ENCODE results near the gene OR10A5. TPM values are rescaled to one million over a fixed set of nuclear protein-coding genes. Genes with fewer than 3 reads are reported as not detected.
"Not testable (repeated sequence)": the region's sequence is repeated elsewhere in the genome, so short reads cannot be mapped to it uniquely, and the experiment has no call there.

OR10A5 gene
- total RNA-seq, 2 donors from 2014 or later: not detected

DNA sequence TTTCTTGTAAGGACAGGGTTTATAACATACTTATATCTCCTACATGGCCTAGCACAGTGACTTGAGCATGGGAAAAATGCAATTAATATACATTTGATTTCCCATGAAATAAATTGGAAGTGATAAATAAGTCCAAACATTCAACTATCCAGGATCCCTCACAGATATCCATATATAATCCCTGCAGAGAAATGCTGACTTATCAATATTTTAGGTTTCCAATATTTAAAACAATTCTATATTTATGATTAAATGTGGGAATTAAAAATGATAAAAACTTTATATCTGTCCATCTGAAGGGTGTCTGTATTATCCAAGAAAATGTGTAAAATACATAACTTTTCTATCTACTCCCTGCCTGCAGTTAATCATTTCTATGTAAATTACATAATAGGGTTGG is 37.3 kb downstream of the OR10A5 start:
- H3K36me3 Mint-ChIP-seq (ENCODE audit: low read depth): no peaks in the 10 kb centered on the region
- H3K9me3 Mint-ChIP-seq: no peaks in the 10 kb centered on the region
- DNase-seq: no peak
- Histone ChIP-seq H3K9me3 (ENCODE audit: control insufficient read depth, low read length) (no peaks in the 10 kb centered on the region), H3K36me3 (ENCODE audit: control insufficient read depth, insufficient read depth, low read length) (no peaks in the 10 kb centered on the region), H3K4me1 (ENCODE audit: control insufficient read depth, insufficient read depth, low read length) (no peaks in the 10 kb centered on the region), H3K27me3 (ENCODE audit: control insufficient read depth, insufficient read depth, low read length, poor library complexity, severe bottlenecking) (no peaks in the 10 kb centered on the region), H3K4me3 (ENCODE audit: low read length) (no peak overlapping the region), H3K27ac (ENCODE audit: low read depth, low read length) (no peak overlapping the region), H3K9ac (ENCODE audit: extremely low read depth, low read length, poor library complexity, severe bottlenecking) (no peak overlapping the region)
- TF ChIP-seq, protein P1, sequence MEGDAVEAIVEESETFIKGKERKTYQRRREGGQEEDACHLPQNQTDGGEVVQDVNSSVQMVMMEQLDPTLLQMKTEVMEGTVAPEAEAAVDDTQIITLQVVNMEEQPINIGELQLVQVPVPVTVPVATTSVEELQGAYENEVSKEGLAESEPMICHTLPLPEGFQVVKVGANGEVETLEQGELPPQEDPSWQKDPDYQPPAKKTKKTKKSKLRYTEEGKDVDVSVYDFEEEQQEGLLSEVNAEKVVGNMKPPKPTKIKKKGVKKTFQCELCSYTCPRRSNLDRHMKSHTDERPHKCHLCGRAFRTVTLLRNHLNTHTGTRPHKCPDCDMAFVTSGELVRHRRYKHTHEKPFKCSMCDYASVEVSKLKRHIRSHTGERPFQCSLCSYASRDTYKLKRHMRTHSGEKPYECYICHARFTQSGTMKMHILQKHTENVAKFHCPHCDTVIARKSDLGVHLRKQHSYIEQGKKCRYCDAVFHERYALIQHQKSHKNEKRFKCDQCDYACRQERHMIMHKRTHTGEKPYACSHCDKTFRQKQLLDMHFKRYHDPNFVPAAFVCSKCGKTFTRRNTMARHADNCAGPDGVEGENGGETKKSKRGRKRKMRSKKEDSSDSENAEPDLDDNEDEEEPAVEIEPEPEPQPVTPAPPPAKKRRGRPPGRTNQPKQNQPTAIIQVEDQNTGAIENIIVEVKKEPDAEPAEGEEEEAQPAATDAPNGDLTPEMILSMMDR (conservative IDR thresholded peaks at IDR 0.05): no peak
- no peaks in the 10 kb centered on the region for H3K27me3 Mint-ChIP-seq (ENCODE audit: insufficient read depth)
- H3K4me3 Mint-ChIP-seq: no peak overlapping the region
- no peaks in the 10 kb centered on the region for H3K4me1 Mint-ChIP-seq
- no peak overlapping the region for H3K27ac Mint-ChIP-seq

DNA sequence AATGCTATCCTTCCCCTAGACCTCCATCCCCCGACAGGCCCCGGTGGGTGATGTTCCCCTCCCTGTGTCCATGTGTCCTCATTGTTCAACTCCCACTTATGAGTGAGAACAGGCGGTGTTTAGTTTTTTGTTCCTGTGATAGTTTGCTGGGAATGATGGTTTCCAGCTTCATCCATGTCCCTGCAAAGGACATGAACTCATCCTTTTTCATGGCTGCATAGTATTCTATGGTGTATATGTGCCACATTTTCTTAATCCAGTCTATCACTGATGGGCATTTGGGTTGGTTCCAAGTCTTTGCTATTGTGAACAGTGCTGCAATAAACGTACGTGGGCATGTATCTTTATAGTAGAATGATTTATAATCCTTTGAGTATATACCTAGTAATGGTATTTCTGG is 42.2 kb downstream of the OR10A5 start:
- H3K4me3 Mint-ChIP-seq; DNase-seq; H3K4me1 Mint-ChIP-seq; H3K36me3 Mint-ChIP-seq (ENCODE audit: low read depth); H3K4me1 ChIP-seq (ENCODE audit: control insufficient read depth, insufficient read depth, low read length); H3K36me3 ChIP-seq (ENCODE audit: control insufficient read depth, insufficient read depth, low read length); H3K27me3 Mint-ChIP-seq (ENCODE audit: insufficient read depth); H3K9ac ChIP-seq (ENCODE audit: extremely low read depth, low read length, poor library complexity, severe bottlenecking); H3K27me3 ChIP-seq (ENCODE audit: control insufficient read depth, insufficient read depth, low read length, poor library complexity, severe bottlenecking); H3K27ac ChIP-seq (ENCODE audit: low read depth, low read length); H3K9me3 ChIP-seq (ENCODE audit: control insufficient read depth, low read length); H3K9me3 Mint-ChIP-seq; H3K4me3 ChIP-seq (ENCODE audit: low read length); H3K27ac Mint-ChIP-seq: not testable (repeated sequence)
- WGBS, 2 experiments (ENCODE audit: insufficient coverage in 1 of 2, insufficient read length in 1 of 2): 83 to 94% methylated on average over 2 to 5 of the region's 5 CpGs

DNA sequence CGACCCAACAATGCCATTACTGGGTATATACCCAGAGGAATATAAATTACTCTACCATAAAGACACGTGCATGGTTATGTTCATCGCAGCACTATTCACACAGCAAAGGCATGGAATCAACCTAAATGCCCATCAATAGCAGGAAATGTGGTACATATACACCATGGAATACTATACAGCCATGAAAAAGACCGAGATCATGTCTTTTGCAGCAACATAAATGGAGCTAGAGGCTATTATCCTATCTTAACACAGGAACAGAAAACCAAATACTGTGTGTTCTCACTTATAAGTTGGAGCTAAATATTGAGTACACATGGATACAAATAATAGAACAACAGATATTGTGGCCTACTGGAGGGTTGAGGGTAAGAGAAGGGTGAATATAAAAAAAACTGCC is 43.3 kb downstream of the OR10A5 start:
- DNase-seq: no peak
- no peaks in the 10 kb centered on the region for H3K4me1 Mint-ChIP-seq
- peaks cover 4% of the 10 kb centered on the region for H3K9me3 ChIP-seq (ENCODE audit: control insufficient read depth, low read length)
- H3K36me3 ChIP-seq (ENCODE audit: control insufficient read depth, insufficient read depth, low read length): no peaks in the 10 kb centered on the region
- no peak overlapping the region for H3K4me3 Mint-ChIP-seq
- H3K27ac ChIP-seq (ENCODE audit: low read depth, low read length): no peak overlapping the region
- H3K4me3 ChIP-seq (ENCODE audit: low read length): no peak overlapping the region
- H3K27me3 Mint-ChIP-seq (ENCODE audit: insufficient read depth): no peaks in the 10 kb centered on the region
- TF ChIP-seq, protein P1 (conservative IDR thresholded peaks at IDR 0.05): no peak
- H3K27me3 ChIP-seq (ENCODE audit: control insufficient read depth, insufficient read depth, low read length, poor library complexity, severe bottlenecking): no peaks in the 10 kb centered on the region
- H3K9me3 Mint-ChIP-seq: peaks cover 2% of the 10 kb centered on the region
- no peaks in the 10 kb centered on the region for H3K4me1 ChIP-seq (ENCODE audit: control insufficient read depth, insufficient read depth, low read length)
- H3K36me3 Mint-ChIP-seq (ENCODE audit: low read depth): no peaks in the 10 kb centered on the region
- 96 to 100% methylated on average over 3 to 4 of the region's 4 CpGs for WGBS, 2 experiments (ENCODE audit: insufficient coverage in 1 of 2, insufficient read length in 1 of 2)
- H3K9ac ChIP-seq (ENCODE audit: extremely low read depth, low read length, poor library complexity, severe bottlenecking): no peak overlapping the region
- no peak overlapping the region for H3K27ac Mint-ChIP-seq

DNA sequence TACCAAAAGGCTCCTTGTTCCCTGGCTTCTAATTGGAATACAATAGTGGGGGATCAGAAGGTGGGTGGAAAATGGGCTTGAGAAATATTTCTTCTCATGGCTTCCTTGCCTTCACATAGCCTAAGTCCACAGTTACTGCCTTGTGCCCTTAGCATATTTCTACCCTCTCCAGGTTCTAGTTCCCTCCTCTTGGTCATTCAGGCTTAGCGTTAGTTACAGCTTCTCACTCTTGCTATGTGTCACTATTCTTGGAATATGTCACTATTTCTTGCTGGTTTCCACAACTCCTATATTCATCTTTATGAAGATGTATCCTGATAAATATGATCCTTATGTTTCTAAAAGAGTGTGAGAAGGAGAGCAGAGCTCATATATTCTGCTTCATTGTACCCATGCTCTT is 44.4 kb downstream of the OR10A5 start:
- Histone ChIP-seq H3K4me1 (ENCODE audit: control insufficient read depth, insufficient read depth, low read length) (no peaks in the 10 kb centered on the region), H3K9ac (ENCODE audit: extremely low read depth, low read length, poor library complexity, severe bottlenecking) (no peak overlapping the region), H3K36me3 (ENCODE audit: control insufficient read depth, insufficient read depth, low read length) (no peaks in the 10 kb centered on the region), H3K4me3 (ENCODE audit: low read length) (no peak overlapping the region), H3K27ac (ENCODE audit: low read depth, low read length) (no peak overlapping the region), H3K27me3 (ENCODE audit: control insufficient read depth, insufficient read depth, low read length, poor library complexity, severe bottlenecking) (no peaks in the 10 kb centered on the region), H3K9me3 (ENCODE audit: control insufficient read depth, low read length) (peaks cover 4% of the 10 kb centered on the region)
- no peaks in the 10 kb centered on the region for H3K4me1 Mint-ChIP-seq
- H3K4me3 Mint-ChIP-seq: no peak overlapping the region
- no peak for DNase-seq
- H3K36me3 Mint-ChIP-seq (ENCODE audit: low read depth): no peaks in the 10 kb centered on the region
- H3K9me3 Mint-ChIP-seq: peaks cover 2% of the 10 kb centered on the region
- no peak overlapping the region for H3K27ac Mint-ChIP-seq
- WGBS, 2 experiments (ENCODE audit: insufficient coverage in 1 of 2, insufficient read length in 1 of 2): 86 to 90% methylated on average over 1 of the region's 1 CpG
- TF ChIP-seq, protein P1 (conservative IDR thresholded peaks at IDR 0.05): no peak
- no peaks in the 10 kb centered on the region for H3K27me3 Mint-ChIP-seq (ENCODE audit: insufficient read depth)

All from endodermal cell (in vitro differentiated cells).